Activated naive CD4-positive, alpha-beta T cell treated with anti-CD3 and anti-CD28 coated beads, Interleukin-2, amount 50 U/mL, for 24 hours (primary cell): Measurements from ENCODE around the gene ZBBX.

Experiments
- H3K27ac Mint-ChIP-seq: one replicate; pipeline ENCODE4 v1.8.0; 2021; ENCODE audit warnings: mild to moderate bottlenecking, mixed read lengths
- H3K27me3 Mint-ChIP-seq: one replicate; pipeline ENCODE4 v1.8.0; 2021; ENCODE audit warnings: mixed read lengths
- H3K36me3 Mint-ChIP-seq: one replicate; pipeline ENCODE4 v1.8.0; 2021; ENCODE audit warnings: mixed read lengths
- H3K4me1 Mint-ChIP-seq: one replicate; pipeline ENCODE4 v1.8.0; 2021; ENCODE audit warnings: mixed read lengths
- H3K4me3 Mint-ChIP-seq: one replicate; pipeline ENCODE4 v1.8.0; 2021; ENCODE audit warnings: mild to moderate bottlenecking, mixed read lengths
- H3K9me3 Mint-ChIP-seq: one replicate; pipeline ENCODE4 v1.8.0; 2021; ENCODE audit warnings: mixed read lengths

The ZBBX gene

DNA sequence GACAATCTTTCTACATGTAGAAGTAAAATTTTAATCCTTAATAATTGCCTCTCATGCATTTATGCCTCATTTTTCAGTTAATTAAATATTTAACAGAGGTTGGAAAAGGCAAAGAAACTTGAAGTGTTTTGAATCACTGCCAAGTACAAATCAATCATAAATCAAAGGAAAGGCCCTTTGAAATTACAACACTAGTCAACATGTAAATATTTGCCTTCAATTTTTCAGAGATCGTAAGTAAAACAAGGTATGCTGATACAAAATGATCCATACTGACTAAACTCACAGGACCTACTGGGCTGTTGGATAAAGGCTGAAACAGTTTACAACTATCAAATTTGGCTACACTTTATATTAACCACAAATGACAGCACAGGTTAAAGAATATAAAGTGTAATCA lies 33.9 kb downstream of the ZBBX start:
- Mint-ChIP-seq H3K27ac (no peak overlapping the region), H3K4me3 (no peak overlapping the region), H3K4me1 (no peaks in the 10 kb centered on the region), H3K27me3 (peaks cover 4% of the 10 kb centered on the region), H3K9me3 (no peaks in the 10 kb centered on the region), H3K36me3 (no peaks in the 10 kb centered on the region)

DNA sequence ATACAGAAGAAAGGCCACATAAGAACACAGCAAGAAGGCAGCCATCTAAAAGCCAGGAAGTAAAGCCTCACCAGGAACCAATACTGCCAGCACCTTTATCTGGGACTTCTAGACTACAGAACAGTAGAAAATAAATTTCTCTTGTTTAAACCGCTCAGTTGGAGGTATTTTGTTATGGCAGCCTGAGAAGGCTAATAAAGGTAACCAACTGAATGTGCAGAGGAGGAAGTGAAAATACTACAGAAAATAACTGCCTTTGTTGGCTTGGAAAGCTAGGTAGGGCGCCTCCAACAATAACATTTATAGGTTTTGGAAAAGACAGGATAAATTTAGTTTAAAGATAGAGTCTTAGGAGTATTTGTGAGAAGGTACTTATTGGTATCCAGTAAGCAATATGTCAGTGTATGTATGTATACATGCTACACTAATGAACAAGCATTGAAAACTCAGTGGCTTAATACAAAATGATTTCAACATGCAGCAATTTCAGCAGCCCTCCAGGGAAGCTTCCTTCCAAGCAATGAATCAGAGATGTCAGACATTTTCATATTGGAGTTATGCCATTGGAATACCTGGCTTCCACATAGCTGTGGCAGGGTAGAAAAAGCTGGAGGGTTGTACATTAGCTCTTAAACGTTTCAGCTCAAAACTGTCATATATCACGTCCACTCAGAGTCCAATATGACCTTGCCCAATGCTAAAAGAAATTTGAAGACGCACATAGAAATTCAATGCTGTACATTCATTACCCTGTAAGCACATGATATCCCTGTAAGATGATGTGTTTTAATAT lies 48.9 kb downstream of the ZBBX start:
- H3K9me3 Mint-ChIP-seq, result no peaks in the 10 kb centered on the region
- H3K36me3 Mint-ChIP-seq, result no peaks in the 10 kb centered on the region
- no peak overlapping the region for H3K27ac Mint-ChIP-seq
- no peak overlapping the region for H3K4me3 Mint-ChIP-seq
- no peaks in the 10 kb centered on the region for H3K27me3 Mint-ChIP-seq
- H3K4me1 Mint-ChIP-seq, result no peaks in the 10 kb centered on the region

DNA sequence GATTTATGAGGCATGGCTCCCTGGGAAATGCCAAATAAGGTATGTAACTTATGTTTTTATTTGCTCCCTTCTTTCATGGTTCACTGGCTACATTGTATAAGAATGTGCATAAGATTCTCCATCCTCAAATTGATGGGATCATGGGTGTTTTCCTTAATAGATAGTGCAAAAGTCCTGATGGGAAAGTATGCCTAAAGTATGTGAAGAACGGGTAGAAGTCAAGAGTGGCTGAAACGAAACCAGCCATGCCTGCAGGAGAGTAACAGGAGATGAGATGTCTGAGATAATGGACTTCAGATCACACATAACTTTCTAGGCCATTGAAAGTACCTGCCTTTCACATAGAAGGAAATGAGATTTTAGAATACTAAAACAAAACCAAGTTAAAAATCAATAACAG lies 56.5 kb downstream of the ZBBX start:
- Mint-ChIP-seq H3K27me3 (no peaks in the 10 kb centered on the region), H3K4me1 (no peaks in the 10 kb centered on the region), H3K27ac (no peak overlapping the region), H3K9me3 (no peaks in the 10 kb centered on the region), H3K4me3 (no peak overlapping the region), H3K36me3 (no peaks in the 10 kb centered on the region)

DNA sequence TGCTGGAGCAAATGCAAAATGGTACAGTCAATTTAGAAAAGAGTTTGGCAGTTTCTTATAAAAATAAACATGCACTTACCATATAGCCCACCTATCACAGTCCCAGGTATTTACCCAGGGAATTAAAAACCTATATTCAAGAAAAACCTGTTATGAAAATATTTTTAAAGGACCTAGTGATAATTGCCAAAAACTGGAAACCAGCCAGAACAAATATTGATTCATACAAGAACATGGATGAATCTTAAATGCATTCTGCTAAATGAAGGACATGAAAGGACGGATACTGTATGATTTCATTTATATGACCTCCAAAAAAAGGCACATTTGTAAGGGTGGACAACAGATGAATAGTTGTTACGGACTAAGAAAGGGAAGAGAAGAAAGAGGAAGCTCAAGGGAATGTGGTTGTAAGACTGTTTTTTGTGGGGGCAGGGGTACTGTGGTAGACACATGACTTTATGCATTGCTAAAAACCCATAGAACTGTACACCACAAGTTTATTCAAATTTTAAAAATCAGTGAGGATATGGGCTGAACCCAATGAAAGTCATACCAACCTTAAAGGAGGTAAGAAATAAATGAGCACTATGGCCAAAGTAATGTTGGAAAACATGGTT lies 61.0 kb downstream of the ZBBX start:
- no peaks in the 10 kb centered on the region for H3K9me3 Mint-ChIP-seq
- no peak overlapping the region for H3K4me3 Mint-ChIP-seq
- no peaks in the 10 kb centered on the region for H3K36me3 Mint-ChIP-seq
- H3K27ac Mint-ChIP-seq, result no peak overlapping the region
- H3K27me3 Mint-ChIP-seq, result peaks cover 1% of the 10 kb centered on the region
- H3K4me1 Mint-ChIP-seq, result no peaks in the 10 kb centered on the region

DNA sequence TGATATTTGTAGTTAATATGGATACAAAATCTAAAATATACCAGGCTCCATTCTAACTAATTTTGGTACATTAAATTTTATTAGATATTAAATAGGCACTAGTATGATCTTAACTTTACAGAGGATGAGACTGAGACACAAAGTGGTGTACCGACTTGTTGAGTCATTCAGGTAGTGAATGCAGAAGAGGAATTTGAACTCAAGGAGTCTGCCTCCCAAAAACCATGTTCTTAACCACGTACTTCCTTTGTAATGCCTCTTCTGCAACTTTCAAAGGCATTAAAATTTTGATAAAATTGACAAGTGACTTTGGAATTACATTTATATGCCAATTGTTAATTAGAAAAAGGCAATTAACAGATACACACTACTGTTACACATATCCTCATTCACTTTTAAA lies 61.8 kb downstream of the ZBBX start:
- Mint-ChIP-seq H3K27ac (no peak overlapping the region), H3K4me1 (no peaks in the 10 kb centered on the region), H3K27me3 (peaks cover 1% of the 10 kb centered on the region), H3K9me3 (no peaks in the 10 kb centered on the region), H3K4me3 (no peak overlapping the region), H3K36me3 (no peaks in the 10 kb centered on the region)

DNA sequence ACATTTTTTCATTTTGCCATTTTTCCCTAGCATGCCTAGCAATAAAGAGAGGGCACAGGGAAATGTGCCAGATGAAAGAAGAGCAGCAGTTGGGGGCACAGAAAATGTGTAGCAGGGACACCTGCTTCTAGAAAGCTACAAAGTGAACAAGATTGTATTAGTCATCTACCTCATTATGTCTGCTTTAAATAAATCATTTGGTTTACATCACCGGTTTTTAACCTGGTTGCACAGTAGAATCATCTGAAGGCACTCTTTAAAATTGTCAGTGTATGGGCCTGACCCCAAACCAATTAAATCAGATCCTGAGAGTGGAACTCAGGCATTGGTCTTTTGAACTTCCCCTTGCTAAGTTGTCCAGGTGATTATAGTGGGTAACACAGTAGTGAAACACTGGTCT lies 73.8 kb downstream of the ZBBX start:
- Mint-ChIP-seq H3K36me3 (no peaks in the 10 kb centered on the region), H3K4me3 (no peak overlapping the region), H3K9me3 (no peaks in the 10 kb centered on the region), H3K27ac (no peak overlapping the region), H3K27me3 (no peaks in the 10 kb centered on the region), H3K4me1 (no peaks in the 10 kb centered on the region)

DNA sequence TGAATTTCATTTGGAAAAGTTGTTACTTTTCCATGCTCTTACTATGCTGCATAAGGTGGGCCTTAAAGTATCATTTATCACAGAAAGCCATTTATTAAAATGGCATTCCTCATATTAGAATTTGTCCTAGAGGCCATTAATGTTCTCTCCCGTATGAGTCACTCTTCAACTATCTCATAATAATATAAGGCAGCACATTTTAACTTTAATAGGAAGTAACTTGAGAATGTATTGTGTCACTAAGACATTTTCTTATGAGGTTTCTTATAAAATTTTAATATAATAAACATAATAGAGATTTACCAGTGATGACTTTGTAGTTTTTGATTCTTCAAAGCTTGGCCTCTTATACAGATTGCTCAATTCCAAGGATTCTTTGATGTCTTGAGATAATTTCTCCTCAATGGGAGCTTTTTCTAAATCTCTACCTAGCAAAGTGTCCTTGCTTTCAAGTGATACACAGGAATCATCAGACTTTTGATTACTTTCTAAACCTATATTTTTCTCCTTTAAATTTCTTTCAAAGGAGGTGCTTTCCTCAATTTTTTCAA lies 74.7 kb downstream of the ZBBX start:
- H3K27ac Mint-ChIP-seq, result no peak overlapping the region
- H3K36me3 Mint-ChIP-seq, result no peaks in the 10 kb centered on the region
- no peak overlapping the region for H3K4me3 Mint-ChIP-seq
- no peaks in the 10 kb centered on the region for H3K27me3 Mint-ChIP-seq
- H3K9me3 Mint-ChIP-seq, result no peaks in the 10 kb centered on the region
- no peaks in the 10 kb centered on the region for H3K4me1 Mint-ChIP-seq

DNA sequence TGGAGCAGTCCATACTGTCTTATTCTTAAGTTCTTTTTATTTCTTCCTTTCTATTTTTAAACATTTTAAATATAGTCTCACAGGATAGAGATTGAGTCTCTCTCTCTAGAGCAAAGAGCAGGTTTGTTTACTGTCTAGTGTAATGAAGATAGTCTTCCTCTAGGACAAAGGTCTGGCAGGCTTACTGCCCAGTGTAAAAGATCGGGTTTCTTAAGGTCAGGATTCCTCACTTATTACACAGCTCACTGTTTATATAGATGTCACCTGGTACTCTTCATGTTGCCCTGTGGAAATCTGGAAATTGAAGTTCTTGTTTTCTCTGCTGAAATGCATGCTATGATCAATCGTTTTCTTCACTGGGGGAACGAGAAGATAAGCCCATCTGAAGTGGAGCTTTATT lies 76.0 kb downstream of the ZBBX start:
- no peak overlapping the region for H3K4me3 Mint-ChIP-seq
- no peaks in the 10 kb centered on the region for H3K27me3 Mint-ChIP-seq
- H3K9me3 Mint-ChIP-seq, result no peaks in the 10 kb centered on the region
- no peaks in the 10 kb centered on the region for H3K4me1 Mint-ChIP-seq
- H3K36me3 Mint-ChIP-seq, result no peaks in the 10 kb centered on the region
- H3K27ac Mint-ChIP-seq, result no peak overlapping the region

DNA sequence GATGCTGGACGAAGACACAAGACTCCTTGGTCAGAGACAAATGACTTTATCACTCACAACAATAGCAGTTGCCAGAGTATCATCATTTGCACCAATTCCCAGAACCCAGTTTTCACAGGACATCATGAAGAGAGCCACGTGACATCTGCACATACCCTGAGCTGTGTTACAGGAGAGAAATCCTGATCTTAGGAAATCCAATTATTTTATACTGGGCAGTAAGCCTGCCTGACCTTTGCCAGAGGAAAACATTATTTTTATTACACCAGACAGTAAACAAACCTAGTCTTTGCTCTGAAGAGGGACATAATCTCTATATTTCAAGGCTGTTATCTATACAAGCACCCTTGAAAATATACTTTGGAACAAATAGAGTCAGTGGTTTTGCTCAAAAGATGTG lies 77.4 kb downstream of the ZBBX start:
- no peaks in the 10 kb centered on the region for H3K9me3 Mint-ChIP-seq
- H3K36me3 Mint-ChIP-seq, result no peaks in the 10 kb centered on the region
- H3K27ac Mint-ChIP-seq, result no peak overlapping the region
- no peak overlapping the region for H3K4me3 Mint-ChIP-seq
- no peaks in the 10 kb centered on the region for H3K27me3 Mint-ChIP-seq
- H3K4me1 Mint-ChIP-seq, result no peaks in the 10 kb centered on the region

DNA sequence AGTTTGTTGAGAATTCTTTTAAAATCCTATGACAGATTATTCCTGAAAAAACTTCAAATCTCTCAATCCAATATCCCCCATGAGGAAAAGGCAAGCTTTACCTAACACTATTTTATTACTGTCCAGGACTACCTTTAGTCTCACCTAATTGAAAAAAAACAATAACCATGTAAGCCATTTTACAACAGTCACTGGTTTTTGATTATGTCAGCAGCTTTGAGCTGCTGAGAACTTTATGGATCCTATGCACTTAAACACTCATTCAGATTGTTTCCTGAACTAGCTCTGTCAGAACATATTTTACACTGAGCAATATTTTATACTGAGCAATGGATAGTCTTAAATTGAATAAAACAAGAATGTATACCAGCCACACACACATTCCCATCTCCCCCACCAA lies 79.9 kb downstream of the ZBBX start:
- H3K27ac Mint-ChIP-seq, result no peak overlapping the region
- H3K4me1 Mint-ChIP-seq, result no peaks in the 10 kb centered on the region

DNA sequence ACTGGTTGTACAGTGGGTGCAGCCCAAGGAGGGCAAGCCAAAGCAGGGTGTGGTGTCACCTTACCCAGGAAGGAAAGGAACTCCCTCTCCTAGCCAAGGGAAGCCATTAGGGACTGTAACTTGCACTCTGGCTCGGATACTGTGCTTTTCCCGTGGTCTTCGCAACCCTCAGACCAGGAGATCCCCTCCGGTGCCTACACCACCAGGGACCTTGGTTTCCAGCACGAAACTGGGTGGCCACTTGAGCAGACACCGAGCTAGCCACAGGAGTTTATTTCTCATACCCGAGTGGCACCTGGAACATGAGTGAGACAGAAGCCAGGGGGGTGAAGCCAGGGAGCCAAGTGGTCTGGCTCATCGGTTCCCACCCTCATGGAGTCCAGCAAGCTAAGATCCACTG lies 90.7 kb downstream of the ZBBX start:
- Mint-ChIP-seq H3K4me1 (no peaks in the 10 kb centered on the region), H3K27me3 (no peaks in the 10 kb centered on the region), H3K9me3 (no peaks in the 10 kb centered on the region)

More for the DNA sequence above, 79.9 kb downstream of the ZBBX start:
- H3K4me3 Mint-ChIP-seq, result no peak overlapping the region
- H3K27me3 Mint-ChIP-seq, result no peaks in the 10 kb centered on the region
- H3K9me3 Mint-ChIP-seq, result peaks cover 7% of the 10 kb centered on the region
- no peaks in the 10 kb centered on the region for H3K36me3 Mint-ChIP-seq

DNA sequence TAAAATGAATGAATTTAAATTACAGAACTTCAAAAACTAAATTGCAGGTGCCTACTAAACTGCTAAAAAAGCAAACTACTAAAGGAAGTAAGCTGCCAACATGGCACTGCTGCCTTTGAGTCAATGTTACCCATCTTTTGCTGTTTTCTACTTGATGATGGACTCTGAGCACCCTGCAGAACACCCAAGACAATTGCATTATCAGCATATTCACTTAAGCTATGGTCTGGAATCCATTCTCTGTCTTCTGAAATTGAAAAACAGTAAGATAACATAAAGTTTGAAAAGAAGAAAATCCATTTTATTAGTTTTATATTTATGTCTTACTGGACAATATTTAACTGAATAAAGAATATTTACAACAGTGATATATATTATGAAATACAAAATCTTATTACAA lies 91.4 kb downstream of the ZBBX start:
- H3K27me3 Mint-ChIP-seq, result no peaks in the 10 kb centered on the region
- H3K36me3 Mint-ChIP-seq, result no peaks in the 10 kb centered on the region
- H3K4me1 Mint-ChIP-seq, result no peaks in the 10 kb centered on the region
- H3K27ac Mint-ChIP-seq, result no peak overlapping the region
- no peaks in the 10 kb centered on the region for H3K9me3 Mint-ChIP-seq
- H3K4me3 Mint-ChIP-seq, result no peak overlapping the region

More for the DNA sequence above, 90.7 kb downstream of the ZBBX start:
- no peak overlapping the region for H3K4me3 Mint-ChIP-seq
- H3K36me3 Mint-ChIP-seq, result no peaks in the 10 kb centered on the region
- no peak overlapping the region for H3K27ac Mint-ChIP-seq

DNA sequence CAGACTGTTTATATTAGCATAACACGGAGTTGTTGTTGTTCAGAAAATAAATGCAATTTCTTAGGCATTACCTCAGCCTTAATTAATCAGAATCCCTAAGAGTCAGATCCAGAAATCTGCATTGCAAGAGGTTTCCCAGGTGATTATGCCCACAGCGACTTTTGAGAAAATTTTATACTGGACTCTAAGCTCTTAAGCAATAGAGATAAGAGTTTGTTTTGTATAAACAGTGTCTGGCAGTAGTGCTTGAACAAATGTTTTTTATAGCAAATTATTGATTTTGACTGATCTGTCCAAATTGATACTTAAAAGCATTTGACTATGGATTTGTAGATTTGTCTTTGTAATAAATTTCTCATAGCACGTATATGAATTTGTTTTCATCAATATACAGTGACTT lies 92.8 kb downstream of the ZBBX start:
- Mint-ChIP-seq H3K27me3 (no peaks in the 10 kb centered on the region), H3K36me3 (no peaks in the 10 kb centered on the region), H3K4me1 (no peaks in the 10 kb centered on the region), H3K27ac (no peak overlapping the region), H3K9me3 (no peaks in the 10 kb centered on the region), H3K4me3 (no peak overlapping the region)

DNA sequence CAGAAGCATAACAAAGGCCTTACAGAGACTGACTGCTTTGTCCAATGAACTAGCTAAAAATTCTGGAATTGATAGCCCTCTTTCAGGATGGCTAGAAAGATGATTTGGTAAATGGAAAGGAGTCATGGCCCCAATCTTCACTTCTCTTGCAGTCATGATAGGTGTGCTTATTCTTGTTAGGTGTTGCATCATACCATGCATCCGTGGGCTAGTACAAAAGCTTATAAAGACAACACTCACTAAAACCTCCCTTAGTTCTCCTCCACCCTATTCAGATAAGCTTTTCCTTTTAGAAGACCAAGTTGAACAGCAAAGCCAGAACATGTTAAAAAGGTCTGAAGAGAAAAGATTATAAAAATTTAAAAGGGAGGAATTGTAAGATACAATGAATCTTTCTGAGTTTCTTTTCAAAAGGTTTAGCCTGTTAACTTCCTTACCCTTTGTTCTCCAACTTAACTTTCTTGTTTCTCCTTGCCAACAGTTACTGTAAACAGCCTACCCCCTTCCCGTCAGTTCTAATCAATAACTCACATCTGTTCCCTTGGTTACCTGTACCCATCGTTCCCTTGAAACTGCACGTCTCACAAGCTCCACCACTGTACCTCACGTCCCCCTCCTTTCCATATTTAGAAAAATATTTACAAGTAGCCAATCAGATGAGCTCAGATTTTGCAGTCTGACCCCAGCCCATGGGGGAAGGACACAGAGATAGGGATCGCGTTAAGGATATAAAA lies 105.8 kb downstream of the ZBBX start:
- H3K27ac Mint-ChIP-seq, result no peak overlapping the region
- H3K4me1 Mint-ChIP-seq, result no peaks in the 10 kb centered on the region
- H3K4me3 Mint-ChIP-seq, result no peak overlapping the region
- H3K36me3 Mint-ChIP-seq, result no peaks in the 10 kb centered on the region
- no peaks in the 10 kb centered on the region for H3K27me3 Mint-ChIP-seq
- H3K9me3 Mint-ChIP-seq, result peaks cover 6% of the 10 kb centered on the region

DNA sequence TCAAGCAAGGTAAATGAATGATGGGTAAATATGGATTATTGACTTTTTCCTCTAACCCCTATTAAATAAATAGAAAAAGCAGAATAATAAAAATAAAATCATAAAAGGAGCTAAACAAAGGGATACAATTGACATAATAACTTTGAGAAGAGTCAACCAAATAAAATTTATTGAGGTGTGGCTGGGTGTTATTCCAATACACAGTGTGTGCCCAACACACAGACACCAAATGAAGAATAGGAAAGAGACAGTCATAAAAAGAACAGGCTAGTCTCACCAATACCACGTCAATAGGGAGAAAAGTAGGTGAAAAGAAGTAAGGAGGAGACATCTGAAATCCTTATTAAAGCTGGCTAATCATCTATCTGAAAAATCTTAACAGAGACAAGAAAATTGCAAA lies 127.1 kb downstream of the ZBBX start:
- Mint-ChIP-seq H3K4me1 (no peaks in the 10 kb centered on the region), H3K9me3 (no peaks in the 10 kb centered on the region), H3K4me3 (no peak overlapping the region)

DNA sequence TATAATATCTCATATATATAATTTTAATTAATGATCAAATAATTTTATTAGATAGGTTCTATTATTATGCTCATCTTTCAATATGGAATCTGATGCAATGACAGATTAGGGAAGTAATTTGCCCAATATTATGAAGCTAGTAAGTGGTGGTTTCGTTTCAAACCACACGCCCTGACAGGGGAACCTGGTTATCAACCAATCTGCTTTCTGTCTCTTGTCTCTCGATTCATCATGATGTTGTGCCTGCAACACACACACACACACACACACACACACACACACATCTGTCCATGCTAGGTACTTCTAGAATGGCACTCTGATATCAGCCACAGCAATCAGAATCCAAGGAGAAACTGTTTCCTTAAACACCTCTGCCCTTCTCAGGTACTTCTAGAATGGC lies 128.4 kb downstream of the ZBBX start:
- H3K36me3 Mint-ChIP-seq, result no peaks in the 10 kb centered on the region
- H3K4me1 Mint-ChIP-seq, result no peaks in the 10 kb centered on the region
- H3K4me3 Mint-ChIP-seq, result no peak overlapping the region
- peaks cover 1% of the 10 kb centered on the region for H3K27me3 Mint-ChIP-seq
- no peaks in the 10 kb centered on the region for H3K9me3 Mint-ChIP-seq
- no peak overlapping the region for H3K27ac Mint-ChIP-seq

More for the DNA sequence above, 127.1 kb downstream of the ZBBX start:
- Mint-ChIP-seq H3K27ac (no peak overlapping the region), H3K36me3 (no peaks in the 10 kb centered on the region), H3K27me3 (peaks cover 1% of the 10 kb centered on the region)
